Suprapubic skin (tissue), 4 donors: ENCODE results near the gene GARNL3.

ENCODE experiments used
- CTCF ChIP-seq, 2 donors: fragments of 200-600 bp in 1 of 2; fragments of 450-650 bp in 1 of 2; sonication (generic) in 1 of 2; IDR thresholded peaks; one replicate each; pipeline ENCODE4 v1.5.1; 2016 to 2019; ENCODE audit warnings: antibody characterized with exemption in 2 of 2, mild to moderate bottlenecking in 1 of 2, moderate library complexity in 1 of 2
- EP300 ChIP-seq: sonication (generic); formaldehyde crosslinking; IDR thresholded peaks from one replicate; pipeline ENCODE4 v1.6.1; 2017; ENCODE audit warnings: antibody characterized with exemption
- POLR2A ChIP-seq, 2 donors: fragments of 450-650 bp; IDR thresholded peaks; one replicate each; pipeline ENCODE4 v1.6.1; 2017; ENCODE audit warnings: antibody characterized with exemption in 2 of 2, mild to moderate bottlenecking in 2 of 2, moderate library complexity in 2 of 2
- POLR2AphosphoS5 ChIP-seq, 3 donors: sonication (generic); formaldehyde crosslinking; IDR thresholded peaks; one replicate each; pipeline ENCODE4 v1.6.1; 2017; ENCODE audit warnings: antibody characterized with exemption in 3 of 3

- no peak for TF ChIP-seq CTCF (IDR thresholded peaks at IDR 0.05)
- TF ChIP-seq EP300, result no peak
- TF ChIP-seq POLR2AphosphoS5 (IDR thresholded peaks at IDR 0.05), result no peak
- no peak for TF ChIP-seq POLR2A (IDR thresholded peaks at IDR 0.05)
Observed at GRCh38 chr9:127218818-127219217, 45.8 kb upstream of the GARNL3 start.
